ENCODE results near the gene ARHGAP8.
"Not testable (repeated sequence)": the region's sequence is repeated elsewhere in the genome, so short reads cannot be mapped to it uniquely, and the experiment has no call there.

Gene ARHGAP8

GRCh38 chr22:44739666-44740065 lies 12.7 kb upstream of the ARHGAP8 start:
- no CpG with 5 or more reads among the region's 10 CpGs for WGBS (ENCODE audit: insufficient coverage, insufficient read length)
- DNase-seq (ENCODE audit: low read depth, low spot score); H3K27ac ChIP-seq (ENCODE audit: low read length); H3K27me3 ChIP-seq (ENCODE audit: control insufficient read depth, insufficient read depth, low read length); H3K4me3 ChIP-seq (ENCODE audit: low read length); H3K4me1 ChIP-seq (ENCODE audit: control insufficient read depth, insufficient read depth, low read length); H3K9me3 ChIP-seq (ENCODE audit: control insufficient read depth, insufficient read depth, low read length); H3K36me3 ChIP-seq (ENCODE audit: control insufficient read depth, insufficient read depth, low read length): not testable (repeated sequence)

DNA sequence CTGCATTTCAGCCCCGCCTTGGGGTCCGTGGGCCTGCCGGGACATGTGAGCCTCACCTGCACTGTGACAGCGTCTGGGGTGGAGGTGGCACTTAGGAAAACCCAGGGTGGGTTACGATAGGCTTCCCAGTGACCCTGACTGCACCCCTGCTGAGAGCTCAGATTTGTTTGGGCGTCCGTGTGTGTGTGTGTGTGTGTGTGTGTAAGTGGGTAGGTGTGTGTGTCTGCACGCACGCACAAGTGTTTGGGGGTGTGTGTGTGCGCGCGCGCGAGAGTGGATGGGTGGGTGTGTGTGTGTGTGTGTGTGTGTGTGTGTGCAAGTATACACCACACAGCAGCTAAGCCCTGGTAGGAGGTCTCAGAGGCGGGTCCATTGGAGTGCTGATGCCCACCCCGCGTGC lies 12.1 kb upstream of the ARHGAP8 start:
- Histone ChIP-seq H3K27ac (ENCODE audit: low read length) (no peak overlapping the region), H3K9me3 (ENCODE audit: control insufficient read depth, insufficient read depth, low read length) (no peaks in the 10 kb centered on the region)
- WGBS (ENCODE audit: insufficient coverage, insufficient read length): no CpG with 5 or more reads among the region's 17 CpGs

DNA sequence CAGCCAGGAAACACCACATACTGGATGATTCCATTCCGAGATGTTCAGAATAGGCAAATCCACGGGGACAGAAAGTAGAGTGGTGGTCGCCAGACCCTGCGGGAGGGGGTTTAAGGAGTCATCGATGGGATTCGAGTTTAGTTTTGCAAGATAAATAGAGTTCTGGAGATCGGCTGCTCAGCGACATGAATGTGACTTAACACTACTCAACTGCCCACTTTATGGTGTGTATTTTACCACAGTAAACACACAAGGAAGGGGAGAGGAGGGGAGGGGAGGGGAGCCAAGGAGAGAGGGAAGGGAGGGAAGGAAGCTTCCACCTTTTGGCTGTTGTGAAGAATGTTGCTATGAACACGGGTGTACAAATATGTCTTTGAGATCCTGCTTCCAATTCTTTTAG lies 10.4 kb upstream of the ARHGAP8 start:
- Histone ChIP-seq H3K4me3 (ENCODE audit: low read length) (no peak overlapping the region), H3K9me3 (ENCODE audit: control insufficient read depth, insufficient read depth, low read length) (no peaks in the 10 kb centered on the region), H3K27me3 (ENCODE audit: control insufficient read depth, insufficient read depth, low read length) (no peaks in the 10 kb centered on the region), H3K36me3 (ENCODE audit: control insufficient read depth, insufficient read depth, low read length) (no peaks in the 10 kb centered on the region), H3K4me1 (ENCODE audit: control insufficient read depth, insufficient read depth, low read length) (peaks cover 9% of the 10 kb centered on the region; the same call in 1 of the 2 replicates), H3K27ac (ENCODE audit: low read length) (no peak overlapping the region)
- DNase-seq (ENCODE audit: low read depth, low spot score): no peak
- no CpG with 5 or more reads among the region's 9 CpGs for WGBS (ENCODE audit: insufficient coverage, insufficient read length)

More for the DNA sequence above, 12.1 kb upstream of the ARHGAP8 start:
- Histone ChIP-seq H3K4me1 (ENCODE audit: control insufficient read depth, insufficient read depth, low read length) (peaks cover 9% of the 10 kb centered on the region; the same call in 1 of the 2 replicates), H3K4me3 (ENCODE audit: low read length) (no peak overlapping the region), H3K27me3 (ENCODE audit: control insufficient read depth, insufficient read depth, low read length) (no peaks in the 10 kb centered on the region), H3K36me3 (ENCODE audit: control insufficient read depth, insufficient read depth, low read length) (no peaks in the 10 kb centered on the region; the same call in 1 of the 2 replicates)
- DNase-seq (ENCODE audit: low read depth, low spot score): no peak

DNA sequence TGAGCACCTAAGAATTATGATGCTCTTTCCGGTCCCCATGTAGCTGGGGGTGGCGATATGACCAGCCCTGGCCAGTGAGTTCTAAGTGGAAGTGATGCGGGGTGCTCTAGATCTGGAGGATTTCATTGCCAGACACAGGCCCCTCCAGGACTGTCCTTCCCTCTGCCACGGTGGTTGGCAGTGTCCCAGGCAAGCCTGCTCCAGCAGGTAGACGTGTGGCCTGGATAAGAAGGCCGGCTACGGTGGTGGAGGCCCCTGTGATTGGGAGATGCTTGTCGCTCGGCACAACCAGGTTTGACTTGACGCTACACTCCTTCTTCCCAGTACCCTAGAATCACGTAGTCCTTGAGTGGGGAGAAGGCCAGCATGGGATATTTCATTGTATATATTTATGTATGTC lies 9.1 kb upstream of the ARHGAP8 start:
- no peaks in the 10 kb centered on the region for H3K27me3 ChIP-seq (ENCODE audit: control insufficient read depth, insufficient read depth, low read length)
- WGBS (ENCODE audit: insufficient coverage, insufficient read length): no CpG with 5 or more reads among the region's 11 CpGs
- no peak overlapping the region for H3K27ac ChIP-seq (ENCODE audit: low read length)

DNA sequence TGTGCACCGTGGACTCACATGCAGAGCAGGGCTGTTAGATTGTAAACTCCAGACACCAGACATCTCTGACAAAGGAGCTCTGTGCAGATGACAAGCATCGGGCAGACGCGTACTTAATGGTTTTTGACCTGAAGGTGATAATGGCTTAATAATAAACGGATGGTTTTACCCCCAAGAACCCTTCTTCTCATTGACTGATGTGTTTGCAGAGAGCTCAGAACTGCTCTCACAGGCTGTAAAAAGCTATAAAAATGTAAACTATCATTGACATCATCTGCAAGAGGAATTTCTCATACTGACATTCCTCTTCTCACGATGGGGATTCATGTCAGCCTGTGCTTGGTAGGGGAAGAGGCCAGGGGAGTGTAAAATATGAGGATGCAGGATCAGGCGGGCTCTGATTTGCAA lies 8.6 kb upstream of the ARHGAP8 start:
- no CpG with 5 or more reads among the region's 7 CpGs for WGBS (ENCODE audit: insufficient coverage, insufficient read length)
- Histone ChIP-seq H3K9me3 (ENCODE audit: control insufficient read depth, insufficient read depth, low read length) (no peaks in the 10 kb centered on the region), H3K4me1 (ENCODE audit: control insufficient read depth, insufficient read depth, low read length) (peaks cover 1% of the 10 kb centered on the region; the same call in 1 of the 2 replicates), H3K27ac (ENCODE audit: low read length) (no peak overlapping the region), H3K4me3 (ENCODE audit: low read length) (no peak overlapping the region), H3K36me3 (ENCODE audit: control insufficient read depth, insufficient read depth, low read length) (no peaks in the 10 kb centered on the region), H3K27me3 (ENCODE audit: control insufficient read depth, insufficient read depth, low read length) (no peaks in the 10 kb centered on the region)
- no peak for DNase-seq (ENCODE audit: low read depth, low spot score)

More for the DNA sequence above, 9.1 kb upstream of the ARHGAP8 start:
- no peak for DNase-seq (ENCODE audit: low read depth, low spot score)
- Histone ChIP-seq H3K4me1 (ENCODE audit: control insufficient read depth, insufficient read depth, low read length) (peaks cover 2% of the 10 kb centered on the region; the same call in 1 of the 2 replicates), H3K9me3 (ENCODE audit: control insufficient read depth, insufficient read depth, low read length) (no peaks in the 10 kb centered on the region), H3K36me3 (ENCODE audit: control insufficient read depth, insufficient read depth, low read length) (no peaks in the 10 kb centered on the region), H3K4me3 (ENCODE audit: low read length) (no peak overlapping the region)

DNA sequence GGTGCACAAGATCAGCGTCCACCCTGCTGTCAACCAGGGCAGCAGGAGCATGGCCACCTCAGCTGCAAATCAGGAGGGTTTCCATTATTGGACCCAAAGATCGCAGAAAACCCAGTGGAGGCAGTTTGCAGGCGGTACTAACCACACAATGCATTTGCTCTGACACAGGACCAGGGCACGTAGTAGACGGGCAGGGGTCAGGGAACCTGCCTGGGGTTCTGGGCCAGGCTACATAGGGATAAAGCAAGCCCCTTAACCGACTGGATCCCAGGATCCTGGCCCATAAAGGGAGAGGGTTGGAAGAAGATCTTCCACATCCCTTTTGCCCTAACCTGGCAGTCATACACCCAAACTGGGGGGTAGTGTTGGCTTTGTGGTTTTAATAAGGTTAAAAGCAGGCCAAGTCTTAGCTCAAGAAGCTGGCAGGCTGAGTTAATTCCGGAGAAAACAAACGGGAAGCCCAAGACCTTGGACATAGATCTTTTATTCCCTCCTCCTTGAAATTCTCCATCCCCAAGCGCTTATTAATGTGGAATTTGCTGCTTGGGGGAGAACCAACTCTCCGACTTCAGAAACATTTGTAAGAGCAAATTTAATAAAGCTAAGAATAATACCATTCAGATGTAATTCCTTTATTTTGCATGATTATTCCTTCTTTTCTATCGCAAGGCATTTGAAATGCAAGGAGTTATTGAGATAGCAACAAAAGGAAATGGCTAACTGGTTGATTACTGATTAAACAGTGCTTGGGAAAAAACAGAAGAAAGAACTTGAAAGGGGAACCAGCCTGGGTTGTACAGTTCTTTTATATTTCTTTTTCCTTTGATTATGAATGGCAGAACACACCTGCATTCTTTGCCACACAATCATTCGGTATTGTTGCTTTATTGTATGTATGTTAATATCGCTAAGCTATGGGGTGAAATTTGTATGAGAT lies 6.3 kb upstream of the ARHGAP8 start:
- WGBS (ENCODE audit: insufficient coverage, insufficient read length): no CpG with 5 or more reads among the region's 13 CpGs
- DNase-seq (ENCODE audit: low read depth, low spot score): no peak
- H3K4me1 ChIP-seq (ENCODE audit: control insufficient read depth, insufficient read depth, low read length): no peaks in the 10 kb centered on the region
- no peaks in the 10 kb centered on the region for H3K9me3 ChIP-seq (ENCODE audit: control insufficient read depth, insufficient read depth, low read length)
- H3K4me3 ChIP-seq (ENCODE audit: low read length): no peak overlapping the region
- no peak overlapping the region for H3K27ac ChIP-seq (ENCODE audit: low read length)
- no peaks in the 10 kb centered on the region for H3K27me3 ChIP-seq (ENCODE audit: control insufficient read depth, insufficient read depth, low read length)
- H3K36me3 ChIP-seq (ENCODE audit: control insufficient read depth, insufficient read depth, low read length): no peaks in the 10 kb centered on the region

DNA sequence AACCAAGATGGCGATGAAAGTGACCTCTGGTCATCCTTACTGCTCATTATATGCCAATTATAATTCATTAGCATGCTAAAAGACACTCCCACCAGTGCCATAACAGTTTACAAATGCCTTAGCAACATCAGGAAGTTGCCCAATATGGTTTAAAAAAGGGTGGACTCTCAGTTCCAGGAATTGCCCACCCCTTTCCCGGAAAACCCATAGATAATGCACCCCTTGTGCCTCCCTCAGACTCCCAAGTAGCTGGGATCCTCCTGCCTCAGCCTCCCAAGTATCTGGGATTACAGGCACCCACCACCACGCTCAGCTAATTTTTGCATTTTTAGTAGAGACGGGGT lies 4.6 kb upstream of the ARHGAP8 start:
- no CpG with 5 or more reads among the region's 4 CpGs for WGBS (ENCODE audit: insufficient coverage, insufficient read length)
- H3K4me1 ChIP-seq (ENCODE audit: control insufficient read depth, insufficient read depth, low read length); H3K36me3 ChIP-seq (ENCODE audit: control insufficient read depth, insufficient read depth, low read length); H3K9me3 ChIP-seq (ENCODE audit: control insufficient read depth, insufficient read depth, low read length); DNase-seq (ENCODE audit: low read depth, low spot score); H3K27ac ChIP-seq (ENCODE audit: low read length); H3K27me3 ChIP-seq (ENCODE audit: control insufficient read depth, insufficient read depth, low read length); H3K4me3 ChIP-seq (ENCODE audit: low read length): not testable (repeated sequence)

DNA sequence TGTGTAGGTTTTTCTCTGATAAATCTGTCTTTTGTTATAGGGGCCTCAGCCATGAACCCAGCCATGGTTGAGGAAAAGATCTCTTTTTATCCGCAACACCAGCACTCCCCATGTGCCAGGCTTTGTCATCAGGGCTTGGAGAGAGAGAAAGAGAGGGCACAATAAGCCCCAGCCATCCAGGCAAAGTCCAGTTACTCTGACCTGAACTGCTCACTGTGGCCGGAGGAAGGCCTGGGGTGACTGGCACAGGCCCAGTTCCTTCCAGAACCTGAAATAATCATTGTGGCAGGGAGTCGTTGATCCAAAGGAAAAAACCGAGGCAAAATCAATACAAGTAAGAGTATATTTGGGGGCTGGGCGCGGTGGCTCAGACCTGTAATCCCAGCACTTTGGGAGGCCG lies 3.9 kb upstream of the ARHGAP8 start:
- WGBS (ENCODE audit: insufficient coverage, insufficient read length): no CpG with 5 or more reads among the region's 7 CpGs
- no peaks in the 10 kb centered on the region for H3K4me1 ChIP-seq (ENCODE audit: control insufficient read depth, insufficient read depth, low read length)
- H3K9me3 ChIP-seq (ENCODE audit: control insufficient read depth, insufficient read depth, low read length): no peaks in the 10 kb centered on the region
- DNase-seq (ENCODE audit: low read depth, low spot score): no peak
- no peaks in the 10 kb centered on the region for H3K27me3 ChIP-seq (ENCODE audit: control insufficient read depth, insufficient read depth, low read length)
- H3K4me3 ChIP-seq (ENCODE audit: low read length): no peak overlapping the region
- H3K27ac ChIP-seq (ENCODE audit: low read length): no peak overlapping the region
- no peaks in the 10 kb centered on the region for H3K36me3 ChIP-seq (ENCODE audit: control insufficient read depth, insufficient read depth, low read length)

DNA sequence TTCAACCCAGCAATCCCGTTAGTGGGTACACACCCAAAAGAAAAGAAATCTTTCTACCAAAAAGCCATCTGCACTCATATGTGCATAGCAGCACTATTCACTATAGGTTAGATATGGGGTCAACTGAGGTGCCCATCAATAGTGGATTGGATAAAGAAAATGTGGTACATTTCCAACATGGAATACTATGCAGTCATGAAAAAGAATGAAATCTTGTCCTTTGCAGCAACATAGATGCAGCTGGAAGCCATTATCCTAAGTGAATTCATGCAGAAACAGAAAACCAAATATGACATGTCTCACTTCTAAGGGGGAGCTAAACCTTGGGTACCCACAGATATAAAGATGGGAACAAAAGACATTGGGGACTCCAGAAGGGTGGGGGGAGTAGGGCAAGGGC lies 1.9 kb upstream of the ARHGAP8 start:
- Histone ChIP-seq H3K27me3 (ENCODE audit: control insufficient read depth, insufficient read depth, low read length) (no peaks in the 10 kb centered on the region), H3K4me3 (ENCODE audit: low read length) (no peak overlapping the region), H3K9me3 (ENCODE audit: control insufficient read depth, insufficient read depth, low read length) (no peaks in the 10 kb centered on the region), H3K4me1 (ENCODE audit: control insufficient read depth, insufficient read depth, low read length) (peaks cover 3% of the 10 kb centered on the region), H3K27ac (ENCODE audit: low read length) (no peak overlapping the region), H3K36me3 (ENCODE audit: control insufficient read depth, insufficient read depth, low read length) (no peaks in the 10 kb centered on the region)
- DNase-seq (ENCODE audit: low read depth, low spot score): no peak
- WGBS (ENCODE audit: insufficient coverage, insufficient read length): no CpG with 5 or more reads among the region's 1 CpG

- Histone ChIP-seq H3K36me3 (ENCODE audit: control insufficient read depth, insufficient read depth, low read length) (no peaks in the 10 kb centered on the region), H3K27ac (ENCODE audit: low read length) (no peak overlapping the region), H3K9me3 (ENCODE audit: control insufficient read depth, insufficient read depth, low read length) (no peaks in the 10 kb centered on the region), H3K4me3 (ENCODE audit: low read length) (peak overlapping the region; percentile 78; the same call in 1 of the 2 replicates), H3K4me1 (ENCODE audit: control insufficient read depth, insufficient read depth, low read length) (peaks cover 5% of the 10 kb centered on the region), H3K27me3 (ENCODE audit: control insufficient read depth, insufficient read depth, low read length) (no peaks in the 10 kb centered on the region)
- whole genome bisulfite sequencing (ENCODE audit: insufficient coverage, insufficient read length): no CpG with 5 or more reads among the region's 29 CpGs
- no peak for DNase-seq (ENCODE audit: low read depth, low spot score)
Observed at GRCh38 chr22:44753189-44754042, 1.0 kb downstream of the ARHGAP8 start.

Data from iPS DF 6.9 (cell line).